ENCODE measurements around the gene ABTB1.

- TF ChIP-seq CTCF (IDR thresholded peaks at IDR 0.05) (no peak), POLR2A (IDR thresholded peaks at IDR 0.05) (no peak)
Measured at GRCh38 chr3:127647845-127648204, 24.9 kb upstream of the ABTB1 start.

Data from right lobe of liver (tissue), 4 donors.